NCI-H2196 treated with DMSO at 0.1 percent for 48 hours (cell line): ENCODE results near the gene TGM1.
"Not testable (repeated sequence)": the region's sequence is repeated elsewhere in the genome, so short reads cannot be mapped to it uniquely, and the experiment has no call there.

Source experiments
- DNase-seq: peaks from one replicate; lab custom pipeline; 2025; ENCODE audit not compliant: unreplicated experiment; lab: John Stamatoyannopoulos, UW

TGM1 gene

DNA sequence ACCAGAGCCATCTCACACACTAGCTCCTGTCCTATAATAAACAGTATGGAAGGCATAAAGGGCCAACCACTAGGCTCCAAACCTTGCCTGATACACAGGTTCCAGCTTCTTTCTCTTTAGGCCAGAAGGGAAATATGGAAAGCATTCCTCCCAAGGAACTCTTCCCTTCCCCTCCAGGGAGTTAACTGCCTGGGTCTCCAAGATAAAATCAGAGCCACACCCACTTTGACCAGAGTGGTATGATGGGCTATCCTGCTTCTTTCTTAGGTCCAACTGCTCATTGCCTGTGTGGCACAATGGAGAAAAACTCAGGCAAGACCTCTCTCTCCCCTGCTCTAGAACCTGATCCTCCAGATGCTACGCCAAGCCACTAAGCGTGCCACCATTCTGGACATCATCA is 55.4 kb downstream of the TGM1 start:
- no peak for DNase-seq

- DNase-seq = no peak
Measured at GRCh38 chr14:24207104-24207551, 55.8 kb downstream of the TGM1 start.

DNA sequence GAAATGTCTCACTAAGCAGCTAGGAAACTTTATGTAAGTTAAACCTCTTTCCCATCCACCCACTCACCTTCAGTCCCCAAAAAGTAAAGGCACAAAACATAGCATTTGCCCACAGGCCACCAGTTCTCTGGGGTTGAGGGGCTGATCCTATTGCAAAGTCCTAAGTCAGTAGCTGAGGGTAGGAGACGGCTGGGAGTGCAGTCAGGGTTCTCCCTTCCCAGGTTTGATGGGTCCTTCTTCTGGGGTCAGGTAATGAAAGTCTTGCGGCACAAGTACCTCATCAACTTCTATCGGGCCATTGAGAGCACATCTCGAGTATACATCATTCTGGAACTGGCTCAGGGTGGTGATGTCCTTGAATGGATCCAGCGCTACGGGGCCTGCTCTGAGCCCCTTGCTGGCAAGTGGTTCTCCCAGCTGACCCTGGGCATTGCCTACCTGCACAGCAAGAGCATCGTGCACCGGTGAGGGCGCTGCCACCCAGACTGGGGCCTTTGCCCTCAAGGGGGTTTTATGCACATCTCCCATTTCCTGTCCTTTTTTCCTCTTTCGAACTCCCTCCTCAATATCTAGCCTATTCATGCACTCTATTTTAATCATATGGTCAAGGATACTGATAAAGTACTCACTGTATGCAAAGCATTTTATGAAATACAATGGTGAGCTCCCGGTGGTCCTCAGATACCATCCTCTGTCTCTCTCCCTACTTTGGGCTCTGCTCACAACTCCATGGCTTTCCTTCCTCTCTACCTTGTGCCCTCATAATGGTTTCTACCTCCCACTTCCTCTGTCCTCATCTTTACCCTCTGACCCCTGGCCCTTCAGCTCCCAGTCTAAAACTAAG is 56.5 kb downstream of the TGM1 start:
- no peak for DNase-seq

DNA sequence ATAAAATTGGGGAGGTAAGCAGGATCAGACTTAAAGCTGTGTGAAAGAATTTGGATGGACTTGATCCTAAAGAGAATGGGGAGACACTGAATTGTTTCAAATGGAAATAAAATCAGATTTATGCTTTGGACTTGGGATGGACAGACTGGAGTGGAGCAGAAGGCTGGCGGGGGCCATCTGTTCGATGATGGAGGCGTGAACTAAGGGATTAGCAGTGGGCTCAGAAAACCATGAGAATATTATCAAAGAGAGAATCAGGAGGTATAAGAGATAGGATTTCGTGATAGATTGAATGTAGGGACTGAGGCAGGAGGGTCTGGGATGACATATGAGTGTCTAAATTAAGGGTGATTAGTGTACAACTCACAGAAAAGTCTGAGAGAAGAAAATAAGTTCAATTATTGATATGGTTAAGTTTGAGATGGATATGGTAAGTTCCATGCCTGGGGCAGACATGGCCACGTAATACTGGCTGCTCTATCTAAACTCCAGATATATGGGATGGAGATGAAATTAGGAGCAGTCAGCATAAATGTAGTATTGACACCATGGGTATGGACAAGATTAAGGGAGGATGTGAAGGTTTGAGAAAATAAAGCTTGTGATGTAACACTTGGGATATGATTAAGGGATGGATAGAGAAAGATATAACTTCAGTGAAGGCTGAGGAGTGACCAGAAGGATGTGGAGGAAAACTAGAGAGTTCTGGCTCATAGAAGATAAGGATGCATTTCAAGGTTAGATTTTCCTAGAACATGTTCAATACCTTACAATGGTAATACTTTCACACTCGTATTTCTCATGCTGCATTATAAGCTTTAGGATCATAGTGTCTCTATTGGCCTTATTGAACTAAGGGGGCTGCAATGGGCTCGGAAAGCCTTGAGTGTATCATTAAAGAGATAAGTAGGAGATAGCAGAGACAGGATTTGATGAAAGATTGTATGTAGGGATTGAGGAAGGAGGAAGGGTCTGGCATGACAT is 58.5 kb downstream of the TGM1 start:
- DNase-seq = no peak

- DNase-seq = not testable (repeated sequence)
Measured at GRCh38 chr14:24203249-24203886, 59.6 kb downstream of the TGM1 start.

- not testable (repeated sequence) for DNase-seq
Measured at GRCh38 chr14:24202538-24202937, 60.4 kb downstream of the TGM1 start.
